BE2C (cell line): ENCODE measurements around the gene TCP11.

Experiments
- DNase-seq: peaks from one replicate; pipeline ENCODE4 v3.0.0-alpha.2; 2020
- H3K27me3 ChIP-seq: fragments of 250-450 bp; sonication (Bioruptor Pico); 2 replicates; pipeline ENCODE4 v1.5.1; 2020; ENCODE audit warnings: mild to moderate bottlenecking
- H3K36me3 ChIP-seq: fragments of 250-450 bp; sonication (Bioruptor Pico); 2 replicates; pipeline ENCODE4 v1.5.1; 2020; ENCODE audit warnings: mild to moderate bottlenecking
- H3K4me1 ChIP-seq: fragments of 250-450 bp; sonication (Bioruptor Pico); 2 replicates; pipeline ENCODE4 v1.5.1; 2020
- H3K4me3 ChIP-seq: 2 replicates; pipeline ENCODE4 v1.5.1; 2011; ENCODE audit warnings: low read depth, low read length
- H3K9me3 ChIP-seq: fragments of 250-450 bp; sonication (Bioruptor Pico); 2 replicates; pipeline ENCODE4 v1.5.1; 2020
- CTCF ChIP-seq: IDR thresholded peaks from 2 replicates; pipeline ENCODE4 v1.5.1; 2012; ENCODE audit warnings: mild to moderate bottlenecking, low read depth, low read length

Gene TCP11

GRCh38 chr6:35176301-35177024, 35.3 kb upstream of the TCP11 start:
- no peak for DNase-seq
- Histone ChIP-seq H3K4me1 (no peaks in the 10 kb centered on the region), H3K27me3 (peaks cover 4% of the 10 kb centered on the region; the same call in 1 of the 2 replicates), H3K4me3 (no peak overlapping the region), H3K36me3 (no peaks in the 10 kb centered on the region), H3K9me3 (no peaks in the 10 kb centered on the region)
- no peak for TF ChIP-seq CTCF

- Histone ChIP-seq H3K9me3 (no peaks in the 10 kb centered on the region), H3K27me3 (peaks cover 4% of the 10 kb centered on the region; the same call in 1 of the 2 replicates), H3K36me3 (no peaks in the 10 kb centered on the region), H3K4me1 (no peaks in the 10 kb centered on the region), H3K4me3 (no peak overlapping the region)
- no peak for DNase-seq
- TF ChIP-seq CTCF, result no peak
These were observed 33.4 kb upstream of the TCP11 start for GRCh38 chr6:35174501-35174900.

- Histone ChIP-seq H3K27me3 (peaks cover 4% of the 10 kb centered on the region; the same call in 1 of the 2 replicates), H3K36me3 (no peaks in the 10 kb centered on the region), H3K4me1 (no peaks in the 10 kb centered on the region), H3K9me3 (no peaks in the 10 kb centered on the region), H3K4me3 (no peak overlapping the region)
- no peak for TF ChIP-seq CTCF
- DNase-seq, result no peak
These were observed 32.9 kb upstream of the TCP11 start for GRCh38 chr6:35174088-35174434.

GRCh38 chr6:35173427-35174087, 32.4 kb upstream of the TCP11 start:
- no peak for DNase-seq
- TF ChIP-seq CTCF, result no peak
- H3K4me3 ChIP-seq, result no peak overlapping the region
- 0 out of 2 replicates have a peak, but pooled peaks cover 2% of the 10 kb centered on the region for H3K9me3 ChIP-seq
- no peaks in the 10 kb centered on the region for H3K36me3 ChIP-seq
- peaks cover 4% of the 10 kb centered on the region; the same call in 1 of the 2 replicates for H3K27me3 ChIP-seq
- H3K4me1 ChIP-seq, result no peaks in the 10 kb centered on the region

- H3K9me3 ChIP-seq, result 0 out of 2 replicates have a peak, but pooled peaks cover 2% of the 10 kb centered on the region
- no peaks in the 10 kb centered on the region for H3K36me3 ChIP-seq
- DNase-seq, result no peak
- H3K4me3 ChIP-seq, result no peak overlapping the region
- TF ChIP-seq CTCF, result no peak
- peaks cover 4% of the 10 kb centered on the region; the same call in 1 of the 2 replicates for H3K27me3 ChIP-seq
- H3K4me1 ChIP-seq, result no peaks in the 10 kb centered on the region
These were observed 31.9 kb upstream of the TCP11 start for GRCh38 chr6:35173044-35173426.

- DNase-seq, result no peak
- Histone ChIP-seq H3K27me3 (peaks cover 4% of the 10 kb centered on the region; the same call in 1 of the 2 replicates), H3K36me3 (no peaks in the 10 kb centered on the region), H3K4me1 (no peaks in the 10 kb centered on the region), H3K9me3 (0 out of 2 replicates have a peak, but pooled peaks cover 2% of the 10 kb centered on the region), H3K4me3 (no peak overlapping the region)
- no peak for TF ChIP-seq CTCF
These were observed 29.8 kb upstream of the TCP11 start for GRCh38 chr6:35170891-35171290.
